GM19238 (cell line): ENCODE measurements around the gene PRKX.
"Not testable (repeated sequence)": the region's sequence is repeated elsewhere in the genome, so short reads cannot be mapped to it uniquely, and the experiment has no call there.

ENCODE experiments used
- DNase-seq: peaks from one replicate; pipeline ENCODE4 v3.0.0; 2011; ENCODE audit warnings: low spot score; ENCODE audit not compliant: insufficient read length

PRKX gene

DNA sequence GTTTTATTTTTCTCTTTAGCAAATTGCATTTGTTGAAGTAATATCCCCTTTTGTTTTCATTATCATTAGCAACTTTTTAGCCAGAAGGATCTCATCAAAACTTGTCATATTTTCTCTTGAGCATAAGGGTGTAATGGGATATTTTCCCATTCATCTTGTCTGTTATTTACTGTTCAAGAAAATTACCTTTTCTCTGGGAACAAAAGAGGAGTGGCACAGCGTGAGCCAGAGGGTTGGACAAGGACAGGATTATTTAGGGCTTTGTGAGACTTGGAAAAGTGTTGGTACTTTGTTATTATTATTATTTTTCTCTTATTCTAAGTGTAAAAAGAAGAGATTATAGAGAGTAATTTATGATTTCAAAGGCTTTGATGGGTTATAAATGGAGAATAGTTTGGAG lies 135.9 kb downstream of the PRKX start:
- no peak for DNase-seq

DNA sequence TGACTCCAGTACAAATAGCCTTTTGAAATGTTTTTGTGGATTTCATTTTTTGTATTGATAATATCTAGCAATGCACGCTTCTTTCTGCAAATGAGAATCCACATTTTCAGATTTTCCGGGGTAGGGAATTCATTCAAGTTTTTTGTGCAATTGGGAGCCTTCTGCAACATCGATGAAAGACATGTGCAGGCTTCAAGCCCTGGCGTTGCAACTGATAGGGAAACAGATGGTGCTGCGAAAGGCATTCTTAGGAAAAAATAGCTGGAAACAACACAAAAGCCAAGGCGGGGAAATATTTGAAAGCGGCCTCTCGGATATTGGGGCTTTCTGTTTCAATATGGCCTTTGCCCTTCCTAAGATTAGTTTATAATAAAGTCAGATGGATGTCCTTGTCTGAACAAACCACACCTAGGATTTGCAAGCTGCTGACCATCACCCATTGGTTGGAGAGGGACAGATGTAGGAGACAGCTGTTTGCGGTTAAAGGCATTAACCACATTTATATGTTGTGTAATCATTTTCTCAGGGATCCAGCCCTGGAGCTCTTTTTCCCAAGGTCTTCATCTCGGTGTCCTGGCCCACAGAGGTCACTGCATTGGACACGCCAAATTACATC lies 136.5 kb downstream of the PRKX start:
- no peak for DNase-seq

DNA sequence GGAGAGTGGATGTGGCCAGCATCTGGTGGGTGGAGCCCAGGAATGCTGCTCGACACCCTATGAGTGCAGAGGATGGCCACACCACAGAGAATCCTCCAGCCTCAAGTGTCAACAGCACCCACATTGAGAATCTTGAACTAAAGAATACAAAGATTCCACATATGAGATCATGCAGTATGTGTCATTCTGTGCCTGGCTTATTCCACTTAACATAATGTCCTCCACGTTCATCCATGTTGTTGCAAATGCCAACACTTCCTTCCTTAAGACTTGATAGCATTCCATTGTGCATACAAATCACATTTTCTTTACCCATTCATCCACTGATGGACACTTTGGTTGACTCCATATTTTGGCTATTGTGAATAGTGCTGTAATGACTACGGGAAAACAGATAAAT lies 145.8 kb downstream of the PRKX start:
- DNase-seq = no peak

DNA sequence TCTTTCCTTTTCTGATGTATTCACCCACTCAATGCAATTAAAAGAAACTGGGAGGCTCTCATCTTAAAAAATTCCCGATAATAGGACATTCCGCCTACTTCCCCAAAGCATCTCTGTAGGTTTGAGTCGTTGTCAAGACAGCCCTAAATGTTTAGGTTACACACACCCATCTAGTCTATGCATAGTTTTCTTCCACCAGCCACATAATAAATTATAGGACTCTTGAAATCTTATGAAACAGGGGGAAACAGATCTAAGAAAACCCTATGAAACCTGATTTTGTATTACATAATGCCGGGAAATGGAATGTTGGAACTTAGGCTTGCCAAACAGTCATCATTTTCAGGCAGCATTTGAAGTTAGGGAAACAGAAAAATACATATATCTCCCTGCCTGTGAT lies 150.0 kb downstream of the PRKX start:
- DNase-seq = no peak

DNA sequence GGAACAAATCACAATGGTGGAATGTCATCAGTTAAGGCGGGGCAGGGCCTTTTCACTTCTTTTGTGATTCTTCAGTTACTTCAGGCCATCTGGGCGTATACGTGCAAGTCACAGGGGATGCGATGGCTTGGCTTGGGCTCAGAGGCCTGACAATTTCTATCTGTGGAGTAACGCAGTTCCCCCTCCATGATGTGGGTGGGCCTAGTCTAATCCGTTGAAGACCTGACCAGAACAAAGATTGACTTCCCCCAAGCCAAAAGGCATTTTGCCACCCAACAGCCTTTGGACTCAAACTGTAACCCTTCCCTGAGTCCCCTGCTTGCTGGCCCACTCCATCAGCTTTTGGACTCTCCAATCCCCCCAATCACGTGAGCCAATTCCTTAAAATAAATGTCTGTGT lies 153.4 kb downstream of the PRKX start:
- DNase-seq = not testable (repeated sequence)
